ENCODE results near the gene SGO1.

Gene SGO1

GRCh38 chr3:20154078-20154477, 31.9 kb downstream of the SGO1 start:
- DNase-seq = no peak

GRCh38 chr3:20148466-20148865, 37.5 kb downstream of the SGO1 start:
- DNase-seq = no peak

- no peak for DNase-seq
Observed at GRCh38 chr3:20147361-20147760, 38.6 kb downstream of the SGO1 start.

- no peak for DNase-seq
Observed at GRCh38 chr3:20146301-20146700, 39.7 kb downstream of the SGO1 start.

GRCh38 chr3:20145874-20146273, 40.1 kb downstream of the SGO1 start:
- no peak for DNase-seq

GRCh38 chr3:20143519-20143918, 42.5 kb downstream of the SGO1 start:
- DNase-seq = no peak

- no peak for DNase-seq
Observed at GRCh38 chr3:20142517-20142916, 43.5 kb downstream of the SGO1 start.

- no peak for DNase-seq
Observed at GRCh38 chr3:20141851-20142250, 44.2 kb downstream of the SGO1 start.

GRCh38 chr3:20141316-20141715, 44.7 kb downstream of the SGO1 start:
- DNase-seq = no peak

- no peak for DNase-seq
Observed at GRCh38 chr3:20140881-20141280, 45.1 kb downstream of the SGO1 start.

GRCh38 chr3:20137647-20138046, 48.4 kb downstream of the SGO1 start:
- no peak for DNase-seq

- no peak for DNase-seq
Observed at GRCh38 chr3:20136231-20136630, 49.8 kb downstream of the SGO1 start.

- DNase-seq = no peak
Observed at GRCh38 chr3:20130106-20130505, 55.9 kb downstream of the SGO1 start.

GRCh38 chr3:20128358-20128757, 57.6 kb downstream of the SGO1 start:
- DNase-seq = no peak

- DNase-seq = no peak
Observed at GRCh38 chr3:20125897-20126296, 60.1 kb downstream of the SGO1 start.

- no peak for DNase-seq
Observed at GRCh38 chr3:20125289-20125688, 60.7 kb downstream of the SGO1 start.

GRCh38 chr3:20123131-20123652, 62.8 kb downstream of the SGO1 start:
- DNase-seq = no peak

GRCh38 chr3:20121088-20121487, 64.9 kb downstream of the SGO1 start:
- no peak for DNase-seq
